Measurements from ENCODE around the gene NSA2.
A peak's percentile ranks its signal among the peaks of the same experiment; 100 is the strongest.
"Not testable (repeated sequence)": the region's sequence is repeated elsewhere in the genome, so short reads cannot be mapped to it uniquely, and the experiment has no call there.

Gene NSA2

DNA sequence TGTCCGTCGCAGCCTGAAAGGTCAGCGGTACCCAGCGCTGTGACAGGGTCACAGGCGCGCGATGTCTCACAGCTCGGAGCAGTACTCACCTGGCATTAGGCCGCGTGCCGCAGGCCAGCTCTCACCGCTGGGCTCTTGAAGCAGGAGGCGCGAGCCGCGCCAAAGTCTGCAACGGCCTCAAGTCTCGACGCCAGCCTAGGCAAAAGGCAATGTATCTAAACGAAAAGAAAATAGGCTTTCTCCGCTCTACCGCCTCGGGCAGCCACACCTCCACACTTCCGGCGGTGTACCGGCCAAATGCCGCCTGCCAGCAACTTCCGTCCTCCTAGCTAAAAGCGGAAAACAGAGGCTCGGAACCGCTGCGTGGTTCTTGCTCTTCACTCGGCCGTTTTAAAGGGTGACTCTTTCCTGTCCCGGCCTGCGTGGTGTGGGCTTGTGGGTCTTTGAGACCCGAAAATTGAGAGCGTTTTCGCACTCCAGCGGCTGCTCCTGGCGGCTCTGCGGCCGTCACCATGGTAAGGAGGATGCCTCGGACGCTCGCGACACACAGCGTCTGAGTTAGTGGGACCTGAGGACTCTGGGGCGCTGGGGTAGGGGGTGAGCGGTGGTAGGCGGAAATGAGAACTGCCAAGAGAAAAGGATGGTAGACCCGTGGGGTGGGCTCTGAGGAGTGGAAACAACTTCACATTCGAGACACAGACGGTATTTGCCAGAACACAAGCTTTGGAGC, at the start of gene NSA2, which contains the start of gene GFM2:
TSS of gene NSA2 (plus strand) at position 401 of the 730 bp plus-strand sequence. CDS start at position 513, 112 bp downstream.
TSS of gene GFM2 (minus strand) at position 269 of the 730 bp plus-strand sequence. CDS start 3,375 bp downstream, outside the sequence.
- DNase-seq (ENCODE audit: low read depth in 3 of 3), result peak; percentile 88 to 91 (median 88)

GRCh38 chr5:74717596-74717995, 49.5 kb upstream of the NSA2 start:
- no peak for DNase-seq (ENCODE audit: low read depth in 3 of 3)

GRCh38 chr5:74722271-74722670, 44.8 kb upstream of the NSA2 start:
- no peak for DNase-seq (ENCODE audit: low read depth in 3 of 3)

DNA sequence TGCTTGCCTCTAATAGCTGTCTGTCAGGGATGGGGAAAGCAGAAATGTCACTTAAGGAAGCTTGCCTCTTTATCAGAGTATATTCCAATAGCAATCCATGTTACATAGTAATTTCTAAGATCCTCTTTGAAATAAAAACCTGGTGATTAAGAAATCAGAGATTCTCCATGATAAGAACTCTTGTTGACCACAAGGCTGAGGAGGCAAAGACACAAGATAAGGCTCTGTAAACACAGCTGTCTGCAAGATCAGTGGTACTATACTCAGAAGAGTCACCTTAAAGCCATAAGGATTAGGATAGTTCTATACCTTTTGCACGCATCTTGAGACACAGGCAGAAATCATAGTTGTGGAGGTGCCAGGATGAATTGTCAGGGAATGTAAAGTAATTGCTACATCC, 41.7 kb upstream of the NSA2 start:
- no peak for DNase-seq (ENCODE audit: low read depth in 3 of 3)

- DNase-seq (ENCODE audit: low read depth in 3 of 3), result no peak
Measured at GRCh38 chr5:74736759-74737158, 30.3 kb upstream of the NSA2 start.

DNA sequence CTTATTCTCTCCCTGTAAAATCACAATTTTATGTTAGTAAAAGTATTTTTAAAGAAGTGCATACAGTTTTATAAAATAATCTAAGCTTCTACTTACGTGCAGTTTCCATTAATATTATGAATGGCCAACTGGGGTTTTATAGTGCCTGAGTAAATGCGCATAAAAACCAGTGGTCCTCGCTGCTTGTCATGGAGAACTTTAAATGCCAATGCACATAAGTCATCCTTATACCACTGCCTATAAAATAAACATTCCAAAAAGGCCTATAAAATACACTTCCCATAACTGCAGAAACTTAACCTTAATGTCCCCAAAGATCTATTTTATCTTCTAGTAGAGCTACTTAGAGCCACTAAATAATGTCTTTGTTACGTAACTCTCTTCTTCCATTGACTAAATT, 28.6 kb upstream of the NSA2 start:
- no peak for DNase-seq (ENCODE audit: low read depth in 3 of 3)

- DNase-seq (ENCODE audit: low read depth in 3 of 3), result not testable (repeated sequence)
Measured at GRCh38 chr5:74748742-74749141, 18.3 kb upstream of the NSA2 start.

DNA sequence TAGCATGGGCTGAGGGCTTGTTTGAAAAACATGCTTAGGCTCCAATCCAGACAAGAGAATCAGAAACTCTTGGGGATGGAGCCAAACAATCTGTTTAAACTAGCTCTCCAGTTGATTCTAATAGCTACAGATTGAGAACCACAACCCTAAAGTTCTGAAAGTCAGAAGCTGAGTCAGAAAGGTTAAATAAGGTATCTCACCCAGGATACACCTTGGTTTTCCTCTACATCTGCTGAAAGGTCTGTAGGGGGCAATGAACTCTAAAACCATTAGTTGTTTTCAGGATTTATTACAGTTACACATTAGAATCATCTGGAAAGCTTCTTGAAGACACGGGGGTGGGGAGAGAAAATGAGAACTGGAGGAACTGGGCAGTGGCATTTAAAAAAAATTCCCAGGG, 5.8 kb upstream of the NSA2 start:
- DNase-seq (ENCODE audit: low read depth in 3 of 3), result no peak

- peak in 1 of 3 experiments; percentile 4 for DNase-seq (ENCODE audit: low read depth in 3 of 3)
Measured at GRCh38 chr5:74762599-74762998, 4.5 kb upstream of the NSA2 start.

DNA sequence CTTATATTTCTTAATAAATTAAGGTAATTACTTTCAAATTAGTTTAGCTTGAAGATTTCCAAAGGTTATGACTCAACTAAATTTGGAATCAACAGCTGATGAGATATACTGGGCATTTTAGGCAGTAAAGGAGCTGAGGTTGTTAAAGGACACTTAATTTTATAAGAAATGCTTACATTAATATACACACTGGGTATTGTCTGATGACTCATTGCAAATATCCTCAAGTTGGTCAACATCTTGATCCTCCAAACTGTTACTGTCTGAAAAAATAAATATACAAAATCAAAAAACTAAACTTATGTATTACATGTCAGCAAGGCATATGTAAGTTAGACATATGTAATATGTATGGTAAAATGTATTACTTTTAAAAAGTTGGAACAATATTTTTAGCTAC, 3.5 kb upstream of the NSA2 start:
- no peak for DNase-seq (ENCODE audit: low read depth in 3 of 3)

DNA sequence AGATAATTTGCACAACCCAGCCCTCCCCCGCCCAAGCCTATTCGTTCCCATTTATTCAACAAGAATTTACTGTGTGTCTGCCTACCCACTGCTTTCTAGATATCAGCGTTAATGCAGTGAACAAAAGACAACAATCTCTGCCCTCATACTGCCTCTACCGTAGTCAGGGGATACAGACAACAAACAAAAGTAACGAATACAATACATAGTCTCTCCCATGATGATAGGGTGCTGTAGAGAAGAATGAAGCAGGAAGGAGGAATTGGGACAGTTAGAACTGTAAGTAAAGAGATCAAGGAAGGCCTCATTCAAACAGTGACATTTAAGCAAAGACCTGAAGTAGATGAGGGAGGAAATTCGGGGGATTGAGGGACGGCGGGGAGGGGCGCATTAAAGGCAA, 1.8 kb upstream of the NSA2 start:
- DNase-seq (ENCODE audit: low read depth in 3 of 3), result no peak

GRCh38 chr5:74765929-74766328, 1.1 kb upstream of the NSA2 start:
- DNase-seq (ENCODE audit: low read depth in 3 of 3), result no peak

DNA sequence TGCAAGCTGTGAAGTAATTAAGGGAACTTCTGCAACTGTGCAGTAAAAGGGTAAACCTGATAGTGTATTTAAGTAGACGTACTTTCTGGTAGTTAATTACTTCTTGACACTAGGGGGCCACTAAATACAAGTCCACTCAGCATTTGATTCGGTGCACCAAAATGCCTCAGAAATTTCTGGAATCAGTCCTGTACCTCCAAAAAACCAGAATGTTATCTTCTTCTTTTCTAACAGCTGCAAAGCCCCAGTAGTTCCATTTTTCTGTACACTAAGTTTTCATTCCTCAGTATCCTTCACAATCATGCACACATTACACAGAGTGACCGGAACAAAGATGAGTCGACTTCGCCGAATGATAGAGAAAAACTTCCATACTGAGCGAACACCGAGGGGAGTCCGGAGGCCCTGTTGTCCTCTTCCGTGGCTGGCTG, 616 bp upstream of the NSA2 start:
- DNase-seq (ENCODE audit: low read depth in 3 of 3), result peak in 1 of 3 experiments; percentile 5

DNA sequence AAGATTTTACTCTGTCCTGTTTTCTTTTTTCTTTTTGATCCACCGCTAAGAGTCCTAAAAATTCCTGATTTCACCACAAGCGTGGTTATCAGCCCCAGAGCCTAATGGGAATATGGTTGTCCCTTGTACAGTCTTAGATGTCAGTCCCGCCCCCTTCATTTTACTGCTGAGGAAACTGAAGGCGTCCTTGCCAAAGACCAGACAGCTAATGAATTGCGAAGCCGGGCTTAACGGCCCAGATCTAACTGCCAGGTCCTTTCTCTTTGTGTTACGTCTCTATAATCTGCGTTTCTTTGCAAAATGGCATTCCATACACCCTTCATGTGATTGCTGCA, 497 bp downstream of the NSA2 start:
- DNase-seq (ENCODE audit: low read depth in 3 of 3), result peak in 2 of 3 experiments; percentile 5 to 10

DNA sequence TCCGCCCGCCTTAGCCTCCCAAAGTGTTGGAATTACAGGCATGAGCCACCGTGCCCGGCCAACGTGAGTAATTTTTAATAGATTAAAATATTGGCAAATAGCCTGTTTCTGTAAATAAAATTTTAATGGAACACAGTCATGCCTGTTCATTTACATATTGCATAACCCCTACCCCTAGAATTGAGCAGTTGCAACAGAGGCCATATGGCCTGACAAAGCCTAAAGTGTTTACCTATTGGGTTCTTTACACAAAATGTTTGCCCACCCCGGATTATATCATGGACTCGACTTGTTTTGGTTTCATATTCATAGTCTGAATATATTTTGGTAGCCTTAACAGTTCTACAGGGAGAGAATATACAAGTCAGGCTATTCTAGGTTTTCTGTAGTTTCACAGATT, 5.3 kb downstream of the NSA2 start:
- DNase-seq (ENCODE audit: low read depth in 3 of 3), result no peak

- DNase-seq (ENCODE audit: low read depth in 3 of 3), result no peak
Measured at GRCh38 chr5:74778609-74779008, 11.6 kb downstream of the NSA2 start.

DNA sequence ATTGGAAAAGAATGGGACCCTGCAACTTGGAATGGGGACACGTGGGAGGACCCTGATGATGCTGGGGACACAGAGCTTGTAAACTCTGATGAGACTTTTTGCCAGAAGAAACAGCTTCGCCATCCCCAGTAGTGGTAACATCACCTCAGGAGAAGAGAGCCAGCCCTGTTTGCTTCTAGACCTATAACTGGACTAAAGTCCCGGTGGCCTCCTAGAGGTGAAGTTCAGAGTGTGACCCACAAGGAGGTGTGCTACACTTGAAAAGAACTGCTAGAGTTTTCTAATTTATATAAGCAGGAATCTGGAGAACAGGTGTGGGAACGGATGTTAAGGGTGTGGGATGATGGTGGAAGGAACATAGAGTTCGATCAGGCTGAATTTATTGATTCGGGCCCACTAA, 19.8 kb downstream of the NSA2 start:
- DNase-seq (ENCODE audit: low read depth in 3 of 3), result no peak

DNA sequence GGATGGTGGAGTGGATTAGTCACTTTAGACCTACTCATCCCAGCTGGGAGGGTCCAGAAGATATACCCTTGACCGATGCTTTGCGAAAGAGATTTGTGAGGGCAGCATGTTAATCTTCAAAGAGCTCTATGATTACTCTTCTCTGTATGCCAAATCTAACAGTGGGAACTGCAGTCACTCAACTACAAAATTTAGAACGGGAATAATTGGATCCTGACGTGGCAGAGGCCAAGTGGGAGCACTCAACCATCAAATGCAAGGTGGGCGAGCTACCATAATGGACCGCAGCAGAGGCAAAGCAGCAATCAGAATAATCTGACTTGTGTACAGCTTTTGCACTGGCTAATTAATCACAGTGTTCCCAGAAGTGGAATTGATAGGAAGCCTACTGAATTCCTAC, 20.4 kb downstream of the NSA2 start:
- DNase-seq (ENCODE audit: low read depth in 3 of 3), result no peak

GRCh38 chr5:74791669-74792068, 24.6 kb downstream of the NSA2 start:
- DNase-seq (ENCODE audit: low read depth in 3 of 3), result not testable (repeated sequence)

DNA sequence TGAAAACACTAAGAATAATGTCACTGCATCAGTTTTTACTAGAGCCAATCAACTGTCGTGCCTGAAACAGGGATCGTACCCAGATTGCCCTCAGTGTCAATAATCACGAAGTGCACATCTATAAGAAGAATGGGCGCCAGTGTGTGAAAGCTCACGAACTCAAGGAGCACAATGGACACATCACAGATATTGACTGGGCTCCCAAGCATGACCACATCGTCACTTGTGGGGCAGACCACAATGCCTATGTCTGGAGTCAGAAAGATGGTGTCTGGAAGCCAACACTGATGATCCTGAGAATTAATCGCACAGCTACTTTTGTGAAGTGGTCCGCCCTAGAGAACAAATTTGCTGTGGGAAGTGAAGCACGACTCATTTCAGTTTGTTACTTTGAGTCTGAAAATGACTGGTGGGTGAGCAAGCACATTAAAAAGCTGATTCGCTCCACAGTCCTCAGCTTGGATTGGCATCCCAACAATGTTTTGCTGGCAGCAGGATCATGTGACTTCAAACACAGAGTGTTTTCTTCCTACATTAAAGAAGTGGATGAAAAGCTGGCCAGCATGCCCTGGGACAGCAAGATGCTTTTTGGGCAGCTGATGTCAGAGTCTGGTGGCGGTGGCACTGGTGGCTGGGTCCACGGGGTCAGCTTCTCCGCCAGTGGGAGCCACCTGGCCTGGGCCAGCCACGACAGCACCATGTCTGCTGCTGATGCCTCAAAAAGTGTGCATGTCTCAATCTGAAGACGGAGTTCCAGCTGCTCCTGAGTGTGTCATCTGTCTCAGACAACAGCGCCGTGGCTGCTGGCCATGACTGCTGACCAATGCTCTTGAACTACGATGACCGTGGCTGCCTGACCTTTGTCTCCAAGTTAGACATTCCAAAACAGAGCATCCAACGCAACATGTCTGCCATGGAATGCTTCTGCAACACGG, 32.2 kb downstream of the NSA2 start:
- DNase-seq (ENCODE audit: low read depth in 3 of 3), result no peak

DNA sequence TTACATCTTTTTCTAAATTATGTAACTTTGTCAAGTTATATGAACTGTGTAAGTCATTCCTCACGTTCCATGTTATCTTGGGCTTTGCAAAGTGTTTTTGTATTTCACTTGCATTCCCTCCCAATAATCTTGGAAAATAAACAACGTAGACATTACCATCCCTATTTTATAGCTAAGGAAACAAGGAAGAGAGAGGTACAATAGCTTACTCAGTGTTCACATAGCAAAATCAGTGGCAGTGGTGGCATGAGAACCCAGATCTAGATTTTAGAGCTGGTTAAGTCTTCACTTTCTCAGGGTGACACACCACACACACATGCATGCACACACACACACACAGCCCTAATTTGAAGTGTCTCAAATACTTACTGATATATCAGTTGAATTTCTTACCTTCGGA, 34.1 kb downstream of the NSA2 start:
- no peak for DNase-seq (ENCODE audit: low read depth in 3 of 3)

DNA sequence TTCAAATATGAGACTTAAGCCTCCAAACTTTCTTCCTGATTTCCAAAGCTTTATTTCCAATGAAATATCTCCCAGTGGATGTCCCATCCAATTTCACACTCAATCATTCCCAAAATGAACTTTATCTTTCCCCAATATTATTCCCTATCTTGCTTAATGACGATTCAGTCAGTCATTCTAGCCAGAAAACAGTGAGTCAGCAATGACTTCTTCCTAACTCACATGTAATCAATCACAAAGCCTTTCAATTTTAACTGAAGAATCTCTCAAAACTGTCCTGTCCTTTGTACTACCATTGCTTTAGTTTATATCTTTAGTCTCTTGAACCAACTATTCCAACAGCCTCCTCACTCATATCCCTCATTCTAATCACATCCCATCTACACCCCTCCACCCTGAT, 34.9 kb downstream of the NSA2 start:
- DNase-seq (ENCODE audit: low read depth in 3 of 3), result no peak

DNA sequence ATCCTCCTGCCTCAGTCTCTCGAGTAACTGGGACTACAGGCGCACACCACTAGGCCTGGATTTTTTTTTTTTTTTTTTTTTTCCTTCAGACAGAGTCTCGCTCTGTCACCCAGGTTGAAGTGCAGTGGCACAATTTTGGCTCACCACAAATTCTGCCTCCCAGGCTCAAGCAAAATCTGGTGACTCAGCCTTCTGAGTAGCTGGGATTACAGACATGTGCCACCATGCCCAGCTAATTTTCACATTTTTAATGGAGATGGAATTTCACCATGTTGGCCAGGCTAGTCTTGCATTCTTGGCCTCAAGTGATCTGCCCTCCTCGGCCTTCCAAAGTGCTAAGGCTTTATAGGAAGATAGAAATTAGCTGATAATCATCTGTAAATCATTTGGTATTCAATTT, 43.9 kb downstream of the NSA2 start:
- no peak for DNase-seq (ENCODE audit: low read depth in 3 of 3)

Data from stimulated activated CD4-positive, alpha-beta T cell treated with anti-CD3 and anti-CD28 coated beads, TNF-alpha, amount 100 ng/mL, for 24 hours (primary cell).